ENCODE measurements around the gene PACS2. TPM values are rescaled to one million over a fixed set of nuclear protein-coding genes. Genes with fewer than 3 reads are reported as not detected.

PACS2 gene
- polyA plus RNA-seq, 3 donors = 3.1 to 87.0 (median 3.7) TPM

DNA sequence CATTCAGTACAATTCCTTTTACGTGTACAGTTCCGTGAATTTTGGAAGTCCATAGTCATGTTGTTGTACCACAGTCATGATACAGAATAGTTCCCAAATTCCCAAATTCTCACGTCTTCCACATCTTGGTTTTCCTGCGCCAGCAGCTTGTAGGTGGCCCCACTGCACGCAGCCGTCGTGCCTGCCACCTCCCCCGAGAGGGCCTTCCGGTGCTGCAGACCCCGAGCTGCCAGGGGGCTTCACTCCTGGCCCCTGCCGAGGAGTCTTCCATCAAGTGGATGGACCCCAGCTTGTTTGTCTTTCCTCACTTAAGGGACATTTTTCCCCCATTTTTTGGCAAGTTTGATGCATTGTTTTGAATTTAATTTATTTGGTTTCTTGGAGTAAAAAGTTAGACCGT, 121.9 kb downstream of the PACS2 start:
- Histone ChIP-seq H3K79me2 (ENCODE audit: insufficient read depth, low read length) (peaks cover 51% of the 10 kb centered on the region), H3K27ac (ENCODE audit: low read depth in 1 of 2, low read length in 2 of 2) (no peak overlapping the region), H3K4me2 (replicated peaks; ENCODE audit: extremely low read depth, low read length, poor library complexity, severe bottlenecking) (no peak overlapping the region), H3K36me3 (replicated peaks in 1 of 2; ENCODE audit: control insufficient read depth in 1 of 2, insufficient read depth in 2 of 2, low read length in 2 of 2) (peaks cover 12 to 29% of the 10 kb centered on the region in 2 donors), H4K20me1 (ENCODE audit: insufficient read depth, low read length) (peaks cover 68% of the 10 kb centered on the region), H3K4me1 (ENCODE audit: control insufficient read depth in 1 of 2, insufficient read depth in 2 of 2, low read length in 2 of 2) (no peaks in the 10 kb centered on the region), H2AFZ (ENCODE audit: insufficient read depth, low read depth, low read length, poor library complexity, severe bottlenecking) (no peak overlapping the region), H3K9ac (ENCODE audit: insufficient read depth, low read length, poor library complexity, severe bottlenecking) (no peak overlapping the region), H3K9me3 (replicated peaks in 1 of 2; ENCODE audit: control insufficient read depth in 1 of 2, insufficient read depth in 1 of 2, low read length in 2 of 2) (no peaks in the 10 kb centered on the region), H3K27me3 (ENCODE audit: control insufficient read depth in 2 of 2, insufficient read depth in 2 of 2, low read length in 2 of 2) (no peaks in the 10 kb centered on the region), H3K4me3 (replicated peaks in 1 of 3; ENCODE audit: low read depth in 2 of 3, low read length in 3 of 3) (no peak overlapping the region)
- WGBS (ENCODE audit: insufficient coverage) = 92% methylated on average over 8 of the region's 12 CpGs
- no peaks in the 10 kb centered on the region for H3K9me3 Mint-ChIP-seq
- no peak overlapping the region for H3K27ac Mint-ChIP-seq
- DNase-seq = no peak
- no peaks in the 10 kb centered on the region for H3K27me3 Mint-ChIP-seq (ENCODE audit: low read depth in 3 of 3)
- intact Hi-C loops (cut with micrococcal nuclease) = no loop called here
- H3K4me1 Mint-ChIP-seq = peaks cover 7% of the 10 kb centered on the region
- no peak overlapping the region for H3K4me3 Mint-ChIP-seq
- peaks cover 4 to 39% of the 10 kb centered on the region in 2 donors for H3K36me3 Mint-ChIP-seq
- TF ChIP-seq, protein P1, sequence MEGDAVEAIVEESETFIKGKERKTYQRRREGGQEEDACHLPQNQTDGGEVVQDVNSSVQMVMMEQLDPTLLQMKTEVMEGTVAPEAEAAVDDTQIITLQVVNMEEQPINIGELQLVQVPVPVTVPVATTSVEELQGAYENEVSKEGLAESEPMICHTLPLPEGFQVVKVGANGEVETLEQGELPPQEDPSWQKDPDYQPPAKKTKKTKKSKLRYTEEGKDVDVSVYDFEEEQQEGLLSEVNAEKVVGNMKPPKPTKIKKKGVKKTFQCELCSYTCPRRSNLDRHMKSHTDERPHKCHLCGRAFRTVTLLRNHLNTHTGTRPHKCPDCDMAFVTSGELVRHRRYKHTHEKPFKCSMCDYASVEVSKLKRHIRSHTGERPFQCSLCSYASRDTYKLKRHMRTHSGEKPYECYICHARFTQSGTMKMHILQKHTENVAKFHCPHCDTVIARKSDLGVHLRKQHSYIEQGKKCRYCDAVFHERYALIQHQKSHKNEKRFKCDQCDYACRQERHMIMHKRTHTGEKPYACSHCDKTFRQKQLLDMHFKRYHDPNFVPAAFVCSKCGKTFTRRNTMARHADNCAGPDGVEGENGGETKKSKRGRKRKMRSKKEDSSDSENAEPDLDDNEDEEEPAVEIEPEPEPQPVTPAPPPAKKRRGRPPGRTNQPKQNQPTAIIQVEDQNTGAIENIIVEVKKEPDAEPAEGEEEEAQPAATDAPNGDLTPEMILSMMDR (IDR thresholded peaks at IDR 0.05) = no peak

DNA sequence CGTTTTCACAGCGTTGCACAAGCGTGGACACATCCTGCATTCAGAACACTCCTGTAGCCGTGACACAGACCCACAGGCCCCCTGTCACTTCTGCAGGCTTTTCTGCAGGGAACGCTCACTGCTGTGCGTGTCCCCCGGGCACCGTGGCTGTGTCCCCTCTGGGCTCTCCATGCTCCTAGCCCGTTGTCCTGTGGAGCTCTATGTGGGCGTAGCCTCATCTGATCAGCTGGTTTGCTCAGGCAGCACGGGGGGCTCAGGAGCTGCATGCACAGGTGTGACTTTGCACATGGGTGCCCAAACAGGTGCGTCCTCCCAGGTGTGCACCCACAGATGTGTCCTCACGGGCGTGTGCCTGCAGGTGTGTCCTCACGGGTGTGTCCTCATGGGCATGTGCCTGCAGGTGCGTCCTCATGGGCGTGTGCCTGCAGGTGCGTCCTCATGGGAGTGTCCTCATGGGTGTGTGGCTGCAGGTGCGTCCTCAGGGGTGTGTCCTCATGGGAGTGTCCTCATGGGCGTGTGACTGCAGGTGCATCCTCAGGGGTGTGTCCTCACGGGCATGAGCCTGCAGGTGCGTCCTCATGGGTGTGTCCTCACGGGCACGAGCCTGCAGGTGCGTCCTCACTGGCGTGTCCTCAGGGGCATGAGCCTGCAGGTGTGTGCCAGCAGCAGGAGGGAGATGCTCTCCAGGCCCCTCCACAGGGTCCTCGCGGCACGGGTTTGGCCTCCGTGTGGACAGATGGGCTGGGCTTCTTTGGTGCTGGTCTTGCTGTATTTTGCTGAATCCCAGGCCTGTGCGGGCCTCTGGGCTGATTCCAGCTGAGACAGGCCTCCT, 122.6 kb downstream of the PACS2 start:
- peaks cover 7 to 45% of the 10 kb centered on the region in 2 donors for H3K36me3 Mint-ChIP-seq
- H3K27ac Mint-ChIP-seq = no peak overlapping the region
- H3K4me3 Mint-ChIP-seq = no peak overlapping the region
- intact Hi-C loops (cut with micrococcal nuclease) = no loop called here
- H3K27me3 ChIP-seq (ENCODE audit: control insufficient read depth in 2 of 2, insufficient read depth in 2 of 2, low read length in 2 of 2) = no peaks in the 10 kb centered on the region
- no peak overlapping the region for H3K9ac ChIP-seq (ENCODE audit: insufficient read depth, low read length, poor library complexity, severe bottlenecking)
- peaks cover 7% of the 10 kb centered on the region for H3K4me1 Mint-ChIP-seq
- peaks cover 62% of the 10 kb centered on the region for H4K20me1 ChIP-seq (ENCODE audit: insufficient read depth, low read length)
- no peaks in the 10 kb centered on the region for H3K27me3 Mint-ChIP-seq (ENCODE audit: low read depth in 3 of 3)
- TF ChIP-seq, protein P1 (IDR thresholded peaks at IDR 0.05) = no peak
- no peaks in the 10 kb centered on the region for H3K4me1 ChIP-seq (ENCODE audit: control insufficient read depth in 1 of 2, insufficient read depth in 2 of 2, low read length in 2 of 2)
- no peak overlapping the region for H3K27ac ChIP-seq (ENCODE audit: low read depth in 1 of 2, low read length in 2 of 2)
- H3K4me2 ChIP-seq (replicated peaks; ENCODE audit: extremely low read depth, low read length, poor library complexity, severe bottlenecking) = no peak overlapping the region
- H3K36me3 ChIP-seq (replicated peaks in 1 of 2; ENCODE audit: control insufficient read depth in 1 of 2, insufficient read depth in 2 of 2, low read length in 2 of 2) = peaks cover 12 to 32% of the 10 kb centered on the region in 2 donors
- H3K9me3 Mint-ChIP-seq = no peaks in the 10 kb centered on the region
- peaks cover 51% of the 10 kb centered on the region for H3K79me2 ChIP-seq (ENCODE audit: insufficient read depth, low read length)
- no peak for DNase-seq
- no peak overlapping the region for H3K4me3 ChIP-seq (replicated peaks in 1 of 3; ENCODE audit: low read depth in 2 of 3, low read length in 3 of 3)
- H2AFZ ChIP-seq (ENCODE audit: insufficient read depth, low read depth, low read length, poor library complexity, severe bottlenecking) = no peak overlapping the region
- H3K9me3 ChIP-seq (replicated peaks in 1 of 2; ENCODE audit: control insufficient read depth in 1 of 2, insufficient read depth in 1 of 2, low read length in 2 of 2) = no peaks in the 10 kb centered on the region
- WGBS (ENCODE audit: insufficient coverage) = 94% methylated on average over 30 of the region's 31 CpGs
